ENCODE data around the gene VEGFB.
A peak's percentile ranks its signal among the peaks of the same experiment; 100 is the strongest.

- TF ChIP-seq MAX (IDR thresholded peaks at IDR 0.05; ENCODE audit: insufficient read depth, insufficient read length) = no peak
- peak; percentile 45 for TF ChIP-seq POLR2A (IDR thresholded peaks at IDR 0.05; ENCODE audit: low read depth, low read length)
- peak; percentile 12 for TF ChIP-seq POLR2AphosphoS5 (IDR thresholded peaks at IDR 0.05; ENCODE audit: insufficient read depth, low read depth, low read length)
- TF ChIP-seq CTCF (IDR thresholded peaks at IDR 0.05; ENCODE audit: extremely low read depth in 1 of 2, insufficient read depth in 1 of 2, low read depth in 1 of 2, low read length in 2 of 2) = no peak
- no peak for TF ChIP-seq EZH2 (IDR thresholded peaks at IDR 0.05; ENCODE audit: borderline replicate concordance, low read depth, low read length, severe bottlenecking)
These were observed 27.7 kb upstream of the VEGFB start, which contains the start of gene FERMT3 for GRCh38 chr11:64206457-64207255.
